Kasumi-1 (cell line): ENCODE measurements around the gene PLVAP.

Experiments used
- DNase-seq, 2 experiments: peaks; one replicate each; lab custom pipeline; 2025; lab: John Stamatoyannopoulos, UW

Gene PLVAP

GRCh38 chr19:17376935-17377600 is at the start of gene PLVAP:
Gene PLVAP (minus strand): TSS chr19:17377342. CDS start chr19:17377288, 54 bp downstream.
- peak; percentile 24 to 26 for DNase-seq

GRCh38 chr19:17424743-17425365 is 47.7 kb upstream of the PLVAP start:
- DNase-seq, result peak; percentile 62 to 64

GRCh38 chr19:17423429-17424208 is 46.5 kb upstream of the PLVAP start:
- DNase-seq, result no peak

GRCh38 chr19:17421942-17422341 is 44.8 kb upstream of the PLVAP start:
- no peak for DNase-seq

GRCh38 chr19:17420475-17420924 is 43.4 kb upstream of the PLVAP start:
- peak in 1 of 2 experiments; percentile 13 for DNase-seq

GRCh38 chr19:17419621-17420474 is 42.7 kb upstream of the PLVAP start, which contains the start of gene MVB12A:
Gene MVB12A (plus strand): TSS chr19:17420047. CDS start chr19:17420136, 89 bp downstream.
- peak; percentile 98 for DNase-seq

- DNase-seq, result no peak
Measured at GRCh38 chr19:17419154-17419620, 42.0 kb upstream of the PLVAP start.

- no peak for DNase-seq
Measured at GRCh38 chr19:17418710-17419109, 41.6 kb upstream of the PLVAP start.

GRCh38 chr19:17415121-17415520 is 38.0 kb upstream of the PLVAP start:
- DNase-seq, result no peak

- DNase-seq, result no peak
Measured at GRCh38 chr19:17414097-17414496, 37.0 kb upstream of the PLVAP start.

- DNase-seq, result no peak
Measured at GRCh38 chr19:17411801-17412200, 34.7 kb upstream of the PLVAP start.

- no peak for DNase-seq
Measured at GRCh38 chr19:17409990-17410389, 32.8 kb upstream of the PLVAP start.

- no peak for DNase-seq
Measured at GRCh38 chr19:17406887-17407196, 29.7 kb upstream of the PLVAP start.

- no peak for DNase-seq
Measured at GRCh38 chr19:17406046-17406886, 29.1 kb upstream of the PLVAP start.

GRCh38 chr19:17405250-17406045 is 28.3 kb upstream of the PLVAP start, which contains the start of gene BST2:
Gene BST2 (minus strand): TSS chr19:17405630. CDS start chr19:17405575, 55 bp downstream.
- peak; percentile 94 for DNase-seq

GRCh38 chr19:17404621-17405249 is 27.6 kb upstream of the PLVAP start:
- DNase-seq, result no peak

- no peak for DNase-seq
Measured at GRCh38 chr19:17404015-17404414, 26.9 kb upstream of the PLVAP start.

GRCh38 chr19:17402982-17403855 is 26.1 kb upstream of the PLVAP start:
- peak; percentile 19 to 26 for DNase-seq
